ENCODE measurements around the gene MYBPHL. TPM values are rescaled to one million over a fixed set of nuclear protein-coding genes. Genes with fewer than 3 reads are reported as not detected.
A peak's percentile ranks its signal among the peaks of the same experiment; 100 is the strongest.

Gene MYBPHL
- total RNA-seq, 2 experiments from 2014 or later: not detected

DNA sequence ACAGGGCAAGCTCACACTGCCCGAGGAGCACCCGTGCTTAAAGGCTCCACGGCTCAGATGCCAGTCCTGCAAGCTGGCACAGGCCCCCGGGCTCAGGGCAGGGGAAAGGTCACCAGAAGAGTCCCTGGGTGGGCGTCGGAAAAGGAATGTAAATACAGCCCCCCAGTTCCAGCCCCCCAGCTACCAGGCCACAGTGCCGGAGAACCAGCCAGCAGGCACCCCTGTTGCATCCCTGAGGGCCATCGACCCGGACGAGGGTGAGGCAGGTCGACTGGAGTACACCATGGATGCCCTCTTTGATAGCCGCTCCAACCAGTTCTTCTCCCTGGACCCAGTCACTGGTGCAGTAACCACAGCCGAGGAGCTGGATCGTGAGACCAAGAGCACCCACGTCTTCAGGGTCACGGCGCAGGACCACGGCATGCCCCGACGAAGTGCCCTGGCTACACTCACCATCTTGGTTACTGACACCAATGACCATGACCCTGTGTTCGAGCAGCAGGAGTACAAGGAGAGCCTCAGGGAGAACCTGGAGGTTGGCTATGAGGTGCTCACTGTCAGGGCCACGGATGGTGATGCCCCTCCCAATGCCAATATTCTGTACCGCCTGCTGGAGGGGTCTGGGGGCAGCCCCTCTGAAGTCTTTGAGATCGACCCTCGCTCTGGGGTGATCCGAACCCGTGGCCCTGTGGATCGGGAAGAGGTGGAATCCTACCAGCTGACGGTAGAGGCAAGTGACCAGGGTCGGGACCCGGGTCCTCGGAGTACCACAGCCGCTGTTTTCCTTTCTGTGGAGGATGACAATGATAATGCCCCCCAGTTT lies 56.1 kb downstream of the MYBPHL start:
- no peaks in the 10 kb centered on the region for H3K27me3 Mint-ChIP-seq
- no peak overlapping the region for H3K27ac Mint-ChIP-seq
- DNase-seq (no peak), ATAC-seq (no peak)
- no peaks in the 10 kb centered on the region for H3K9me3 Mint-ChIP-seq
- intact Hi-C loops (cut with micrococcal nuclease): no loop called here
- POLR2A ChIA-PET: interaction anchor here (0.7 kb wide), 1 partner anchor 145 kb away, joined by 3 read pairs; no protein-coding TSS in a partner anchor
- H3K36me3 Mint-ChIP-seq (ENCODE audit: low read depth): no peaks in the 10 kb centered on the region
- peaks cover 9% of the 10 kb centered on the region for H3K4me1 Mint-ChIP-seq (ENCODE audit: low read depth)
- H3K4me3 Mint-ChIP-seq: peak overlapping the region; percentile 58
- CTCF ChIA-PET: interaction anchor here (0.7 to 1.8 kb wide), 7 partner anchors 12 to 282 kb away, joined by 3 to 6 read pairs (median 4); no protein-coding TSS in a partner anchor
- TF ChIP-seq, protein P1, sequence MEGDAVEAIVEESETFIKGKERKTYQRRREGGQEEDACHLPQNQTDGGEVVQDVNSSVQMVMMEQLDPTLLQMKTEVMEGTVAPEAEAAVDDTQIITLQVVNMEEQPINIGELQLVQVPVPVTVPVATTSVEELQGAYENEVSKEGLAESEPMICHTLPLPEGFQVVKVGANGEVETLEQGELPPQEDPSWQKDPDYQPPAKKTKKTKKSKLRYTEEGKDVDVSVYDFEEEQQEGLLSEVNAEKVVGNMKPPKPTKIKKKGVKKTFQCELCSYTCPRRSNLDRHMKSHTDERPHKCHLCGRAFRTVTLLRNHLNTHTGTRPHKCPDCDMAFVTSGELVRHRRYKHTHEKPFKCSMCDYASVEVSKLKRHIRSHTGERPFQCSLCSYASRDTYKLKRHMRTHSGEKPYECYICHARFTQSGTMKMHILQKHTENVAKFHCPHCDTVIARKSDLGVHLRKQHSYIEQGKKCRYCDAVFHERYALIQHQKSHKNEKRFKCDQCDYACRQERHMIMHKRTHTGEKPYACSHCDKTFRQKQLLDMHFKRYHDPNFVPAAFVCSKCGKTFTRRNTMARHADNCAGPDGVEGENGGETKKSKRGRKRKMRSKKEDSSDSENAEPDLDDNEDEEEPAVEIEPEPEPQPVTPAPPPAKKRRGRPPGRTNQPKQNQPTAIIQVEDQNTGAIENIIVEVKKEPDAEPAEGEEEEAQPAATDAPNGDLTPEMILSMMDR (IDR thresholded peaks at IDR 0.05): no peak

DNA sequence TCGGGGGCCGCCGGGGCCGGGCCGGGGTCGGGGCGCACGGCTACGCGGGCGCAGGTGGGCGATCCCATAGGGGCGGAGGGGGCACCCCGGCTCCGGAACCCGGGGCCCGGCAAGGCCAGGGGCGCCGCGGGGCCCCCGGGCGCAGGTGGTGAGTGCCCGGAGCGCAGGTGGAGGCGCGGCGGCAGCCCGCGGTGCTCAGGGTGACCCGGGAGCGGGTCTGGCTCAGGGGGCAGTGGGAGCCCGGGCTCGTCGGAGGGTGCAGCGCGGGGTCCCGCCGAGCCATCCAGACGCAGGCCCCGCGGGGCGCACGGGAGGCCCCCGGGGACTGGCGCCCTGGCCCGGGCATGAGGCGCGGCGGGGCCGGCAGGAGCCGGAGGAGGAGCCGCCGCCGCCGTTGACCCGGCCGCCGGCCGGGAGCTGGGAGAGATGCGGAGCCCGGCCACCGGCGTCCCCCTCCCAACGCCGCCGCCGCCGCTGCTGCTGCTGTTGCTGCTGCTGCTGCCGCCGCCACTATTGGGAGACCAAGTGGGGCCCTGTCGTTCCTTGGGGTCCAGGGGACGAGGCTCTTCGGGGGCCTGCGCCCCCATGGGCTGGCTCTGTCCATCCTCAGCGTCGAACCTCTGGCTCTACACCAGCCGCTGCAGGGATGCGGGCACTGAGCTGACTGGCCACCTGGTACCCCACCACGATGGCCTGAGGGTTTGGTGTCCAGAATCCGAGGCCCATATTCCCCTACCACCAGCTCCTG lies 57.0 kb downstream of the MYBPHL start:
- H3K36me3 Mint-ChIP-seq (ENCODE audit: low read depth): no peaks in the 10 kb centered on the region
- no peak overlapping the region for H3K27ac Mint-ChIP-seq
- CTCF ChIA-PET: interaction anchor here (0.7 to 1.8 kb wide), 6 partner anchors 12 to 283 kb away, joined by 3 to 6 read pairs (median 4); no protein-coding TSS in a partner anchor
- intact Hi-C loops (cut with micrococcal nuclease): no loop called here
- no peaks in the 10 kb centered on the region for H3K9me3 Mint-ChIP-seq
- ATAC-seq: peak; percentile 42
- peaks cover 9% of the 10 kb centered on the region for H3K4me1 Mint-ChIP-seq (ENCODE audit: low read depth)
- no peak for DNase-seq
- TF ChIP-seq, protein P1 (IDR thresholded peaks at IDR 0.05): no peak
- POLR2A ChIA-PET: interaction anchor here (0.7 kb wide), 1 partner anchor 146 kb away, joined by 3 read pairs; no protein-coding TSS in a partner anchor
- H3K27me3 Mint-ChIP-seq: no peaks in the 10 kb centered on the region
- H3K4me3 Mint-ChIP-seq: peak overlapping the region; percentile 58

DNA sequence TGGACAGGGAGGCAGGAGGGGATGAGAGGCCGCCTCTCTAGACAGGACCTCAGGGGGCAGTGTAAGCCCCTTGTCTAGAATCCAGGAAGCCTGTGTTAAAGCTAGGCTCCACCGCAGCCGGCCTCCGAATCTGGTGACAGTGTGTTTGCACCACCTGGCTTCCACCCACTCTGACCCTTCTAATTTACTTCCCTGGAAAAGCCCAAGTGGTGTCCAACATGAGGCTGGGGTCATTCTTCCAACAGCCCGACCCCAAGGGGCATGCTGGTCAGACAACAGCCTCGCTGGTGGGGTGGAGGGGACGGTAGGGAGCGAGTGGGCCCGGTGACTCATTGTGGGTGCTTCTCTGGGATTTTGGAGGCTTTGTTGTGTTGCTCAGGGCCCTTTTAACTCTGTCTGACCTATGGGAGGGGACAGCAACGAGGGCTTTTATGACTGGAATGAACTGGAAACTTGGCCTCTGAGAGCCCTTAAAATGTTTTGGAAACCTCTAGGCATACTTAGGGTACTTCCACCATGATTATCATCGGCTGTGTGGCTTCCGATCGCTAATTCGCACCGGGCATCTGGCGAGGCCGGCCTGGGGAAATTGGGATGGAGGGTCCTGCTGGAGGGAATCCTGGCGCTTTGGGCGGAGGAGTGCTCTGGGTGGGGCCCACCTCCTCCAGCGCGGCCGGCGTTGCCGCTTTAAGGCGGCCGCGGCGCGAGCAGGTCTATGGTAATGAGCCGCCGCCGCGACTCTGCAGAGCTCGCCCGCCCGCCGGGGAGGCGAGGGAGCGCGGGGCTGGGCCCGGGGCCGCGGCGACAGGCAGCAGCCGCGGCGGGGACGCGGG lies 57.8 kb downstream of the MYBPHL start, which contains the start of gene CELSR2:
Gene CELSR2 (plus strand): TSS at position 743 of the 833 bp plus-strand sequence. CDS start 541 bp downstream, outside the sequence.
- Mint-ChIP-seq H3K27ac (no peak within 1 kb of the TSS), H3K4me3 (peak within 1 kb of the TSS; percentile 58), H3K27me3 (no peaks in the 10 kb centered on the region), H3K4me1 (ENCODE audit: low read depth) (peaks cover 9% of the 10 kb centered on the region), H3K36me3 (ENCODE audit: low read depth) (no peaks in the 10 kb centered on the region), H3K9me3 (no peaks in the 10 kb centered on the region)
- POLR2A ChIA-PET: interaction anchor here (1.0 kb wide), 1 partner anchor 17 kb away, joined by 3 read pairs; no protein-coding TSS in a partner anchor
- TF ChIP-seq, protein P1 (IDR thresholded peaks at IDR 0.05): no peak
- DNase-seq: peak; percentile 64
- ATAC-seq: peak; percentile 89
- CTCF ChIA-PET: interaction anchor here (0.7 to 1.8 kb wide), 4 partner anchors 12 to 283 kb away, joined by 4 to 6 read pairs (median 4); no protein-coding TSS in a partner anchor
- intact Hi-C loops (cut with micrococcal nuclease): no loop called here

DNA sequence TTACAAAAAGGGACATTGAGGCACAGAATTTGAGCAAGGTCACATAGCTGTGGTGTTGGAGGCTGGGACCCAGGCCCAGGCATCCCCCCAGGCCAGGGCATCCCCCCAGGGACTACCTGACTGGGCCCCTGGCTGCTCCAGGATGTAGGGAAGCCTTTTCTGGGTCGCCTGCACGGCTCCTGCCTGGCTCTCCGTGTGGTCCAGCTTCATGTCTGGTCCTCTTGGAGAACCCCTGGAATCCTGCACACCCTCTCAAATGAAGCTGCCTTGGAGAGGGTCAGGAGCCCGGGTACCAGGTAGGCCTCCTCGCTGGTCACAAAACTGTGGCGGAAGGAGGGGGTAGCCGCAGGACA lies 58.4 kb downstream of the MYBPHL start:
- ChIA-PET POLR2A (interaction anchor here (1.0 to 1.9 kb wide), 2 partner anchors 17 to 34 kb away, joined by 3 to 6 read pairs; partner anchors contain the start of gene SARS1), CTCF (interaction anchor here (0.7 to 1.0 kb wide), 2 partner anchors 151 to 172 kb away, joined by 4 read pairs; no protein-coding TSS in a partner anchor)
- H3K4me1 Mint-ChIP-seq (ENCODE audit: low read depth): peaks cover 9% of the 10 kb centered on the region

More for the DNA sequence above, 58.4 kb downstream of the MYBPHL start:
- ATAC-seq (no peak), DNase-seq (no peak)
- intact Hi-C loops (cut with micrococcal nuclease): no loop called here
- H3K27me3 Mint-ChIP-seq: no peaks in the 10 kb centered on the region
- TF ChIP-seq, protein P1 (IDR thresholded peaks at IDR 0.05): no peak
- no peak overlapping the region for H3K4me3 Mint-ChIP-seq
- no peaks in the 10 kb centered on the region for H3K9me3 Mint-ChIP-seq
- no peak overlapping the region for H3K27ac Mint-ChIP-seq
- no peaks in the 10 kb centered on the region for H3K36me3 Mint-ChIP-seq (ENCODE audit: low read depth)

All from activated CD8-positive, alpha-beta T cell treated with anti-CD3 and anti-CD28 coated beads for 36 hours (primary cell).